Right renal pelvis (tissue), 4 donors: Measurements from ENCODE around the gene APLNR. TPM values are rescaled to one million over a fixed set of nuclear protein-coding genes. Genes with fewer than 3 reads are reported as not detected.

ENCODE experiments used
- polyA plus RNA-seq, 4 donors: library from polyadenylated mRNA; unstranded; fragments of 120-200 nt; gene quantifications; one replicate each; pipeline ENCODE4 v1.2.1, GENCODE V29; 2013; ENCODE audit not compliant: insufficient read length in 4 of 4

The APLNR gene
- polyA plus RNA-seq, 4 donors: 93.9 to 111 (median 102) TPM

Other genes starting within 250 kb of the APLNR start
- gene OR5AK2, start 248.3 kb downstream of the APLNR start, polyA plus RNA-seq: under 1 TPM in 2 of 4 donors, not detected in 2; 0.06 to 0.20 TPM
- gene LRRC55, start 55.3 kb downstream of the APLNR start, polyA plus RNA-seq: 1 to 10 TPM; 6.4 to 6.6 (median 6.4) TPM
- gene TNKS1BP1, start 87.7 kb upstream of the APLNR start, polyA plus RNA-seq: 10 to 100 TPM; 63.9 to 69.6 (median 64.7) TPM
- gene SSRP1, start 98.6 kb upstream of the APLNR start, polyA plus RNA-seq: 100 to 1,000 TPM; 166 to 176 (median 173) TPM
- gene P2RX3, start 101.1 kb upstream of the APLNR start, polyA plus RNA-seq: 1 to 10 TPM in 1 of 4 donors, under 1 TPM in 3; 0.42 to 1.5 (median 0.64) TPM
- under 1 TPM in 3 of 4 donors, not detected in 1; 0.22 to 0.94 (median 0.66) TPM for gene PRG3, start 143.9 kb upstream of the APLNR start, polyA plus RNA-seq
- gene PRG2, start 153.4 kb upstream of the APLNR start, polyA plus RNA-seq: 1 to 10 TPM in 2 of 4 donors, under 1 TPM in 2; 0.62 to 2.4 (median 1.3) TPM
- gene SLC43A3, start 189.9 kb upstream of the APLNR start, polyA plus RNA-seq: 10 to 100 TPM; 21.9 to 26.1 (median 22.5) TPM
- gene RTN4RL2, start 223.3 kb upstream of the APLNR start, polyA plus RNA-seq: 1 to 10 TPM; 2.8 to 4.3 (median 3.2) TPM